Neural progenitor cell (in vitro differentiated cells): Measurements from ENCODE around the gene NPC1. TPM values are rescaled to one million over a fixed set of nuclear protein-coding genes. Genes with fewer than 3 reads are reported as not detected.

Experiments used
- DNase-seq: peaks from one replicate; pipeline ENCODE4 v3.0.0-alpha.2; 2016; ENCODE audit warnings: low spot score
- H2AFZ ChIP-seq: fragments of 200-600 bp; sonication (generic); replicated peaks from 2 replicates; pipeline ENCODE4 v1.6.1; 2016; ENCODE audit warnings: antibody characterized with exemption
- H3F3A ChIP-seq: fragments of 200-600 bp; sonication (generic); 2 replicates; pipeline ENCODE4 v1.6.1; 2016; ENCODE audit warnings: antibody characterized with exemption, low read depth
- H3K27ac ChIP-seq: fragments of 200-600 bp; sonication (generic); 2 replicates; pipeline ENCODE4 v1.5.1; 2016; ENCODE audit warnings: mild to moderate bottlenecking
- H3K27me3 ChIP-seq: fragments of 200-600 bp; sonication (generic); 2 replicates; pipeline ENCODE4 v1.6.1; 2016; ENCODE audit warnings: mild to moderate bottlenecking, moderate library complexity
- H3K36me3 ChIP-seq: fragments of 200-600 bp; sonication (generic); 2 replicates; pipeline ENCODE4 v1.5.1; 2016
- H3K4me1 ChIP-seq: fragments of 200-600 bp; sonication (generic); 2 replicates; pipeline ENCODE4 v1.6.1; 2016; ENCODE audit warnings: mixed run types
- H3K4me2 ChIP-seq: fragments of 200-600 bp; sonication (generic); 2 replicates; pipeline ENCODE4 v1.6.1; 2016
- H3K4me3 ChIP-seq: fragments of 200-600 bp; sonication (generic); 2 replicates; pipeline ENCODE4 v1.5.1; 2016
- H3K79me2 ChIP-seq: fragments of 200-600 bp; sonication (generic); 2 replicates; pipeline ENCODE4 v1.6.1; 2016; ENCODE audit warnings: low read depth
- H3K9ac ChIP-seq: fragments of 200-600 bp; sonication (generic); 2 replicates; pipeline ENCODE4 v1.6.1; 2016
- H3K9me3 ChIP-seq: fragments of 200-600 bp; sonication (generic); 2 replicates; pipeline ENCODE4 v1.5.1; 2016; ENCODE audit warnings: low read depth
- H4K20me1 ChIP-seq: fragments of 200-600 bp; sonication (generic); 2 replicates; pipeline ENCODE4 v1.6.1; 2016; ENCODE audit warnings: low read depth
- H3K27ac Mint-ChIP-seq: 3 replicates; pipeline ENCODE4 v1.8.0; 2021; ENCODE audit warnings: mixed read lengths
- H3K27me3 Mint-ChIP-seq: 2 replicates; pipeline ENCODE4 v1.8.0; 2022; ENCODE audit warnings: low read depth, mild to moderate bottlenecking, inconsistent platforms, moderate library complexity, mixed read lengths; ENCODE audit not compliant: insufficient read depth
- H3K36me3 Mint-ChIP-seq: 3 replicates; pipeline ENCODE4 v1.8.0; 2021; ENCODE audit warnings: mixed read lengths
- H3K4me1 Mint-ChIP-seq: 3 replicates; pipeline ENCODE4 v1.8.0; 2021; ENCODE audit warnings: mixed read lengths
- H3K4me3 Mint-ChIP-seq: 3 replicates; pipeline ENCODE4 v1.8.0; 2021; ENCODE audit warnings: mild to moderate bottlenecking, moderate library complexity, mixed read lengths
- H3K9me3 Mint-ChIP-seq: 3 replicates; pipeline ENCODE4 v1.8.0; 2020; ENCODE audit warnings: mixed read lengths
- EZH2 ChIP-seq: fragments of 200-600 bp; sonication (generic); IDR thresholded peaks from 2 replicates; pipeline ENCODE4 v1.6.1; 2017; ENCODE audit warnings: antibody characterized with exemption, mild to moderate bottlenecking, moderate library complexity
- EZH2phosphoT487 ChIP-seq: fragments of 200-600 bp; sonication (generic); IDR thresholded peaks from 2 replicates; pipeline ENCODE4 v1.6.1; 2017; ENCODE audit warnings: antibody characterized with exemption
- total RNA-seq: library from RNA; depleted of rRNA; stranded (reverse); fragments of >200 nt; gene quantifications from 2 replicates; pipeline ENCODE4 v1.2.3, GENCODE V29; 2015; ENCODE audit warnings: low replicate concordance
- TF ChIP-seq, protein P1 (sequence below): fragments of 200-600 bp; sonication (generic); IDR thresholded peaks from 2 replicates; pipeline ENCODE4 v1.5.1; 2017; ENCODE audit warnings: antibody characterized with exemption, mild to moderate bottlenecking

Gene NPC1
- total RNA-seq, 1 donor from 2014 or later, result 20.9 TPM

DNA sequence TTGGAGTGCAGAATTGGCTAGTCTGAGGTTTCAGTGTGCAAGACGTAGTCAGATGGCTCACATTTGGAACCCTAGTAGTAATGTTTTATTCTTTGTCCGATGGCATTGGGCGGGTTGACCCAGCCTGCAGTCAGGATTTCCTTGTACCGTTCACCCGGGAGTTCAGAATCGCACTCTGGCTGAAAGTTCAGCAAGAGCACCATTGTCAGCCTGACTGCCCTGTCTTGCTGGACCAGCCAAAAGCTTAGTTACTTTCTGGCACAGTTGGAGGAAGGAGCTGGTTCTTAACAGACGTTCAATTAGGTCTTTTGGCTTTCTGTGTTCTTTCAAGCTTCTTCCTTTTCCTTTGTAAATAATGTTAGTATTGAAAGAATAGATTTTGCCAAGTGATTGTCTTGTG lies 64.4 kb downstream of the NPC1 start:
- Mint-ChIP-seq H3K9me3 (no peaks in the 10 kb centered on the region), H3K27ac (no peak overlapping the region), H3K36me3 (peaks cover 37% of the 10 kb centered on the region), H3K27me3 (peaks cover 3% of the 10 kb centered on the region), H3K4me3 (no peak overlapping the region), H3K4me1 (no peaks in the 10 kb centered on the region)
- H3K27ac ChIP-seq, result no peak overlapping the region
- no peaks in the 10 kb centered on the region for H3F3A ChIP-seq
- peaks cover 6% of the 10 kb centered on the region for H3K4me1 ChIP-seq
- no peak overlapping the region for H3K9ac ChIP-seq
- no peaks in the 10 kb centered on the region for H4K20me1 ChIP-seq
- TF ChIP-seq, protein P1, sequence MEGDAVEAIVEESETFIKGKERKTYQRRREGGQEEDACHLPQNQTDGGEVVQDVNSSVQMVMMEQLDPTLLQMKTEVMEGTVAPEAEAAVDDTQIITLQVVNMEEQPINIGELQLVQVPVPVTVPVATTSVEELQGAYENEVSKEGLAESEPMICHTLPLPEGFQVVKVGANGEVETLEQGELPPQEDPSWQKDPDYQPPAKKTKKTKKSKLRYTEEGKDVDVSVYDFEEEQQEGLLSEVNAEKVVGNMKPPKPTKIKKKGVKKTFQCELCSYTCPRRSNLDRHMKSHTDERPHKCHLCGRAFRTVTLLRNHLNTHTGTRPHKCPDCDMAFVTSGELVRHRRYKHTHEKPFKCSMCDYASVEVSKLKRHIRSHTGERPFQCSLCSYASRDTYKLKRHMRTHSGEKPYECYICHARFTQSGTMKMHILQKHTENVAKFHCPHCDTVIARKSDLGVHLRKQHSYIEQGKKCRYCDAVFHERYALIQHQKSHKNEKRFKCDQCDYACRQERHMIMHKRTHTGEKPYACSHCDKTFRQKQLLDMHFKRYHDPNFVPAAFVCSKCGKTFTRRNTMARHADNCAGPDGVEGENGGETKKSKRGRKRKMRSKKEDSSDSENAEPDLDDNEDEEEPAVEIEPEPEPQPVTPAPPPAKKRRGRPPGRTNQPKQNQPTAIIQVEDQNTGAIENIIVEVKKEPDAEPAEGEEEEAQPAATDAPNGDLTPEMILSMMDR, result no peak
- TF ChIP-seq EZH2phosphoT487, result no peak
- no peak for TF ChIP-seq EZH2
- H3K36me3 ChIP-seq, result no peaks in the 10 kb centered on the region
- H3K4me2 ChIP-seq, result no peak overlapping the region
- no peaks in the 10 kb centered on the region for H3K79me2 ChIP-seq
- H2AFZ ChIP-seq, result no peak overlapping the region
- no peak for DNase-seq
- no peak overlapping the region for H3K4me3 ChIP-seq
- no peaks in the 10 kb centered on the region for H3K9me3 ChIP-seq
- H3K27me3 ChIP-seq, result no peaks in the 10 kb centered on the region

DNA sequence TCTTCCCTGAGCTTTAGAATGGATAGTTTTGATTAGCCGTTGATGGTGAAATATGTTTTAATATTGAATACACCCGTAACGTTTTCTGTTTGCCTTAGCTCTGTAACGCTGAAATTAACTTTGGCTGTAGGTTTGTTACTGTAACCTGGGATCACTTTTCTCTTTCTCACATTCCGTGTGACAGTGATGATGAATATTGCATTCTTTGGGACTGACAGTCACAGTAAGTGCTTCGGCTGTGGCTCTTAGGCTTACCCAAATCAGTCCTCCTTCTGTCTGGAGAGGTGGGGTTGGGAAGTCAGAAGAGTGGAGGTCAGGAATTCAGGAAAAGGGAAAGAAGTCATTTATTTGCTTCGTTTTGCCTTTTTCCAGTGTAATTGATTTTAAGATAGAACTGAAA lies 65.0 kb downstream of the NPC1 start:
- Histone ChIP-seq H3K9ac (no peak overlapping the region), H3K9me3 (no peaks in the 10 kb centered on the region), H4K20me1 (no peaks in the 10 kb centered on the region), H3K4me1 (peaks cover under 1% of the 10 kb centered on the region), H3K36me3 (no peaks in the 10 kb centered on the region), H3K27me3 (no peaks in the 10 kb centered on the region), H2AFZ (no peak overlapping the region), H3K4me2 (no peak overlapping the region), H3K79me2 (no peaks in the 10 kb centered on the region), H3F3A (no peaks in the 10 kb centered on the region), H3K4me3 (no peak overlapping the region), H3K27ac (no peak overlapping the region)
- TF ChIP-seq, protein P1, result no peak
- TF ChIP-seq EZH2phosphoT487 (no peak), EZH2 (no peak)
- no peak overlapping the region for H3K27ac Mint-ChIP-seq
- no peaks in the 10 kb centered on the region for H3K9me3 Mint-ChIP-seq
- H3K27me3 Mint-ChIP-seq, result peaks cover 3% of the 10 kb centered on the region
- peaks cover 34% of the 10 kb centered on the region for H3K36me3 Mint-ChIP-seq
- no peak for DNase-seq
- no peak overlapping the region for H3K4me3 Mint-ChIP-seq
- H3K4me1 Mint-ChIP-seq, result no peaks in the 10 kb centered on the region

DNA sequence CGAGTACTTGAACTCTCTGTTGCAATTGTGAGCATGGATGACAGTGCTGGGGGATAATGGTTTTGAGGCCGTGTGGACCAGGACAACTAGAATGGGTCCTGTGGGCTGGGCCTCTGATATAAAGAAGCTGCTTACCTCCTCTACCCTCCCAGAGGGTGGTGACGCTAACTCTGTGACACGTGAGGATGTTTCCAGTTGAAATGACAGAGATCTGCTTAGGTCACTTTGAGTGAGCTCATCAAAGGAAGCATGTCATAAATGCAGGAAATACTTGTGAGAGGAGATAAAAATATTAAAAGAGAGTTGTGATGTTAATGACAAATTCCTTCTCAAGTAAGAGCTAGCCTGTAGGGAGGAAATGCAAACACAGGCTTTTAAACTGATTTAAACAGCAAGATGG lies 66.6 kb downstream of the NPC1 start:
- no peak overlapping the region for H3K9ac ChIP-seq
- H3K4me1 Mint-ChIP-seq, result no peaks in the 10 kb centered on the region
- H3F3A ChIP-seq, result peaks cover 11% of the 10 kb centered on the region
- H2AFZ ChIP-seq, result no peak overlapping the region
- no peaks in the 10 kb centered on the region for H3K9me3 ChIP-seq
- TF ChIP-seq, protein P1, result no peak
- TF ChIP-seq EZH2phosphoT487, result no peak
- TF ChIP-seq EZH2, result no peak
- H4K20me1 ChIP-seq, result no peaks in the 10 kb centered on the region
- no peaks in the 10 kb centered on the region for H3K27me3 ChIP-seq
- no peak overlapping the region for H3K27ac ChIP-seq
- H3K27me3 Mint-ChIP-seq, result peaks cover 5% of the 10 kb centered on the region
- no peak overlapping the region for H3K4me3 Mint-ChIP-seq
- H3K4me1 ChIP-seq, result no peaks in the 10 kb centered on the region
- H3K9me3 Mint-ChIP-seq, result no peaks in the 10 kb centered on the region
- no peaks in the 10 kb centered on the region for H3K36me3 ChIP-seq
- peaks cover 31% of the 10 kb centered on the region for H3K36me3 Mint-ChIP-seq
- H3K4me2 ChIP-seq, result no peak overlapping the region
- no peak overlapping the region for H3K4me3 ChIP-seq
- H3K27ac Mint-ChIP-seq, result no peak overlapping the region
- no peak for DNase-seq
- H3K79me2 ChIP-seq, result no peaks in the 10 kb centered on the region
